ENCODE measurements around the gene GATAD1.

The GATAD1 gene

GRCh38 chr7:92447345-92448204, at the start of gene GATAD1:
Gene GATAD1 (plus strand): TSS chr7:92447482. CDS start chr7:92447730, 248 bp downstream.
- Histone ChIP-seq H2AFZ (ENCODE audit: low read depth, low read length, severe bottlenecking) (peak within 1 kb of the TSS; percentile 99), H4K20me1 (ENCODE audit: low read depth, low read length) (no peaks in the 10 kb centered on the region), H3K27me3 (ENCODE audit: low read length) (no peaks in the 10 kb centered on the region), H3K36me3 (ENCODE audit: low read length) (peaks cover 12% of the 10 kb centered on the region; the same call in 1 of the 2 replicates), H3K27ac (ENCODE audit: low read depth, low read length) (peak within 1 kb of the TSS; percentile 78), H3K79me2 (ENCODE audit: insufficient read depth, low read length) (no peaks in the 10 kb centered on the region), H3K4me3 (ENCODE audit: insufficient read depth, low read length, poor library complexity, severe bottlenecking) (peak within 1 kb of the TSS; percentile 89), H3K9me2 (replicated peaks; ENCODE audit: insufficient read depth, low read length) (no peaks in the 10 kb centered on the region), H3K4me2 (ENCODE audit: low read depth, low read length, poor library complexity, severe bottlenecking) (peak within 1 kb of the TSS; percentile 86), H3K9ac (ENCODE audit: low read length) (peak within 1 kb of the TSS; percentile 93), H3F3A (ENCODE audit: insufficient read depth) (peaks cover 22% of the 10 kb centered on the region), H3K9me3 (ENCODE audit: insufficient read depth, low read length) (no peaks in the 10 kb centered on the region)
- TF ChIP-seq CTCF (IDR thresholded peaks at IDR 0.05; ENCODE audit: insufficient read depth, low read length, poor library complexity, severe bottlenecking) = peak; percentile 97
- no peak for TF ChIP-seq EZH2phosphoT487 (conservative IDR thresholded peaks at IDR 0.05; ENCODE audit: low read length)

- Histone ChIP-seq H2AFZ (ENCODE audit: low read depth, low read length, severe bottlenecking) (no peak overlapping the region), H3K4me3 (ENCODE audit: insufficient read depth, low read length, poor library complexity, severe bottlenecking) (no peak overlapping the region), H3K9me3 (ENCODE audit: insufficient read depth, low read length) (no peaks in the 10 kb centered on the region), H3K27me3 (ENCODE audit: low read length) (no peaks in the 10 kb centered on the region), H4K20me1 (ENCODE audit: low read depth, low read length) (no peaks in the 10 kb centered on the region), H3F3A (ENCODE audit: insufficient read depth) (no peaks in the 10 kb centered on the region), H3K9ac (ENCODE audit: low read length) (no peak overlapping the region), H3K27ac (ENCODE audit: low read depth, low read length) (no peak overlapping the region), H3K4me2 (ENCODE audit: low read depth, low read length, poor library complexity, severe bottlenecking) (no peak overlapping the region), H3K9me2 (replicated peaks; ENCODE audit: insufficient read depth, low read length) (no peaks in the 10 kb centered on the region), H3K36me3 (ENCODE audit: low read length) (peaks cover 45% of the 10 kb centered on the region; the same call in 1 of the 2 replicates), H3K79me2 (ENCODE audit: insufficient read depth, low read length) (no peaks in the 10 kb centered on the region)
- no peak for TF ChIP-seq CTCF (IDR thresholded peaks at IDR 0.05; ENCODE audit: insufficient read depth, low read length, poor library complexity, severe bottlenecking)
- TF ChIP-seq EZH2phosphoT487 (conservative IDR thresholded peaks at IDR 0.05; ENCODE audit: low read length) = no peak
These were observed 49.7 kb upstream of the GATAD1 start for GRCh38 chr7:92397542-92397941.

GRCh38 chr7:92400013-92400412, 47.3 kb upstream of the GATAD1 start:
- Histone ChIP-seq H3K4me3 (ENCODE audit: insufficient read depth, low read length, poor library complexity, severe bottlenecking) (no peak overlapping the region), H3K9me3 (ENCODE audit: insufficient read depth, low read length) (no peaks in the 10 kb centered on the region), H3F3A (ENCODE audit: insufficient read depth) (no peaks in the 10 kb centered on the region), H3K9me2 (replicated peaks; ENCODE audit: insufficient read depth, low read length) (no peaks in the 10 kb centered on the region), H2AFZ (ENCODE audit: low read depth, low read length, severe bottlenecking) (no peak overlapping the region), H3K36me3 (ENCODE audit: low read length) (peaks cover 29% of the 10 kb centered on the region; the same call in 1 of the 2 replicates), H3K27me3 (ENCODE audit: low read length) (no peaks in the 10 kb centered on the region), H3K9ac (ENCODE audit: low read length) (no peak overlapping the region), H4K20me1 (ENCODE audit: low read depth, low read length) (no peaks in the 10 kb centered on the region), H3K79me2 (ENCODE audit: insufficient read depth, low read length) (no peaks in the 10 kb centered on the region), H3K27ac (ENCODE audit: low read depth, low read length) (no peak overlapping the region), H3K4me2 (ENCODE audit: low read depth, low read length, poor library complexity, severe bottlenecking) (no peak overlapping the region)
- TF ChIP-seq CTCF (IDR thresholded peaks at IDR 0.05; ENCODE audit: insufficient read depth, low read length, poor library complexity, severe bottlenecking) (no peak), EZH2phosphoT487 (conservative IDR thresholded peaks at IDR 0.05; ENCODE audit: low read length) (no peak)
